ENCODE results near the gene CHAD.

- no peak for TF ChIP-seq YY1 (IDR thresholded peaks at IDR 0.05; ENCODE audit: insufficient read depth, insufficient read length)
- TF ChIP-seq ZNF274 (IDR thresholded peaks at IDR 0.05; ENCODE audit: low read depth, low read length): no peak
Measured at GRCh38 chr17:50465635-50466034, 3.0 kb downstream of the CHAD start.
